DOHH2 (cell line): ENCODE data around the gene MEGF10.

Experiments used
- CTCF ChIP-seq: fragments of 200-600 bp; sonication (generic); IDR thresholded peaks from one replicate; pipeline ENCODE4 v1.5.1; 2014; ENCODE audit warnings: antibody characterized with exemption, mild to moderate bottlenecking, low read depth, low read length; ENCODE audit not compliant: poor library complexity, severe bottlenecking
- EZH2phosphoT487 ChIP-seq: fragments of 200-600 bp; sonication (generic); IDR thresholded peaks from 2 replicates; pipeline ENCODE4 v1.6.1; 2017; ENCODE audit warnings: borderline replicate concordance, mild to moderate bottlenecking, antibody characterized with exemption, low read length, moderate library complexity, mixed read lengths

GRCh38 chr5:127431977-127432585 is 141.5 kb downstream of the MEGF10 start:
- TF ChIP-seq CTCF (no peak), EZH2phosphoT487 (no peak)
